Smooth muscle cell (in vitro differentiated cells): ENCODE results near the gene TSPY9. TPM values are rescaled to one million over a fixed set of nuclear protein-coding genes. Genes with fewer than 3 reads are reported as not detected.
"Not testable (repeated sequence)": the region's sequence is repeated elsewhere in the genome, so short reads cannot be mapped to it uniquely, and the experiment has no call there.

ENCODE experiments used
- DNase-seq: peaks from one replicate; lab custom pipeline; 2025; ENCODE audit not compliant: unreplicated experiment; lab: John Stamatoyannopoulos, UW
- H2AFZ ChIP-seq: fragments of 200-600 bp; sonication (generic); 2 replicates; pipeline ENCODE4 v1.6.0; 2016; ENCODE audit warnings: antibody characterized with exemption, low read depth, mild to moderate bottlenecking
- H3F3A ChIP-seq: fragments of 200-600 bp; sonication (generic); 2 replicates; pipeline ENCODE4 v1.6.0; 2017; ENCODE audit warnings: antibody characterized with exemption, low read depth
- H3K27ac ChIP-seq: fragments of 200-600 bp; sonication (generic); 2 replicates; pipeline ENCODE4 v1.5.1; 2016; ENCODE audit warnings: low read depth, mild to moderate bottlenecking
- H3K27me3 ChIP-seq: fragments of 200-600 bp; sonication (generic); 2 replicates; pipeline ENCODE4 v1.6.1; 2016; ENCODE audit warnings: low read depth, mild to moderate bottlenecking
- H3K36me3 ChIP-seq: fragments of 200-600 bp; sonication (generic); 2 replicates; pipeline ENCODE4 v1.5.1; 2016; ENCODE audit warnings: low read depth
- H3K4me1 ChIP-seq: fragments of 200-600 bp; sonication (generic); 2 replicates; pipeline ENCODE4 v1.5.1; 2016; ENCODE audit warnings: low read depth
- H3K4me2 ChIP-seq: fragments of 200-600 bp; sonication (generic); 2 replicates; pipeline ENCODE4 v1.6.0; 2016; ENCODE audit warnings: mild to moderate bottlenecking
- H3K4me3 ChIP-seq: fragments of 200-600 bp; sonication (generic); 2 replicates; pipeline ENCODE4 v1.5.1; 2016; ENCODE audit warnings: mild to moderate bottlenecking
- H3K79me2 ChIP-seq: fragments of 200-600 bp; sonication (generic); 2 replicates; pipeline ENCODE4 v1.6.0; 2016; ENCODE audit warnings: low read depth, mild to moderate bottlenecking
- H3K9ac ChIP-seq: fragments of 200-600 bp; sonication (generic); 2 replicates; pipeline ENCODE4 v1.6.0; 2016; ENCODE audit warnings: low read depth
- H3K9me3 ChIP-seq: fragments of 200-600 bp; sonication (generic); replicated peaks from 2 replicates; pipeline ENCODE4 v1.5.1; 2016; ENCODE audit warnings: low read depth
- H4K20me1 ChIP-seq: fragments of 200-600 bp; sonication (generic); 2 replicates; pipeline ENCODE4 v1.6.0; 2016; ENCODE audit warnings: low read depth
- WGBS: methylation state at CpG from one replicate; pipeline ENCODE4 v1.1.7; 2016; ENCODE audit warnings: low lambda C conversion rate; 5-methylcytosine and 5-hydroxymethylcytosine counted together
- polyA plus RNA-seq: library from polyadenylated mRNA; unstranded; fragments of >200 nt; fragmentation: Nextera tagmentation; extraction: Ambion mirVana; gene quantifications from 2 replicates; pipeline ENCODE4 v1.2.1, GENCODE V29; 2016
- total RNA-seq: library from RNA; depleted of rRNA; stranded (reverse); fragments of >200 nt; gene quantifications from 2 replicates; pipeline ENCODE4 v1.2.3, GENCODE V29; 2014

The TSPY9 gene
- not detected in 2 replicates for total RNA-seq
- polyA plus RNA-seq, result not detected in 2 replicates

GRCh38 chrY:9486967-9487366, at the start of gene TSPY9:
Gene TSPY9, plus strand, starts transcription at chrY:9487267. Its CDS starts 46 bp downstream, at chrY:9487313.
- DNase-seq, H3K27ac ChIP-seq, H4K20me1 ChIP-seq, H3K4me2 ChIP-seq, H3K36me3 ChIP-seq, H3K27me3 ChIP-seq, H3K4me3 ChIP-seq, H3F3A ChIP-seq, H2AFZ ChIP-seq, H3K9ac ChIP-seq, H3K9me3 ChIP-seq, H3K79me2 ChIP-seq, H3K4me1 ChIP-seq: not testable (repeated sequence)
- WGBS, result no CpG with 5 or more reads among the region's 26 CpGs

- H4K20me1 ChIP-seq, H3F3A ChIP-seq, H3K4me2 ChIP-seq, H3K4me1 ChIP-seq, H3K27ac ChIP-seq, H3K36me3 ChIP-seq, H3K27me3 ChIP-seq, H3K9me3 ChIP-seq, DNase-seq, H3K9ac ChIP-seq, H2AFZ ChIP-seq, H3K4me3 ChIP-seq, H3K79me2 ChIP-seq: not testable (repeated sequence)
- no CpG with 5 or more reads among the region's 25 CpGs for WGBS
Observed at GRCh38 chrY:9466655-9467054, 20.4 kb upstream of the TSPY9 start, which contains the start of gene TSPY1. Gene TSPY1, plus strand, starts transcription at chrY:9466955. Its CDS starts 46 bp downstream, at chrY:9467001.

GRCh38 chrY:9504396-9504795, 17.3 kb downstream of the TSPY9 start:
- not testable (repeated sequence) for H2AFZ ChIP-seq, H3K9me3 ChIP-seq, H3K9ac ChIP-seq, H3K27me3 ChIP-seq, H4K20me1 ChIP-seq, H3K27ac ChIP-seq, H3K79me2 ChIP-seq, H3K4me1 ChIP-seq, H3K36me3 ChIP-seq, H3F3A ChIP-seq, H3K4me3 ChIP-seq, H3K4me2 ChIP-seq, DNase-seq
- WGBS, result no CpG with 5 or more reads among the region's 6 CpGs

- no CpG with 5 or more reads among the region's 12 CpGs for WGBS
- H3K36me3 ChIP-seq, H3K9ac ChIP-seq, H3K79me2 ChIP-seq, H2AFZ ChIP-seq, H3K4me3 ChIP-seq, H3K4me2 ChIP-seq, H3K4me1 ChIP-seq, H3K27me3 ChIP-seq, DNase-seq, H3F3A ChIP-seq, H3K9me3 ChIP-seq, H3K27ac ChIP-seq, H4K20me1 ChIP-seq: not testable (repeated sequence)
Observed at GRCh38 chrY:9516287-9516686, 29.2 kb downstream of the TSPY9 start.

- not testable (repeated sequence) for H3K9ac ChIP-seq, H2AFZ ChIP-seq, H3F3A ChIP-seq, H3K36me3 ChIP-seq, H3K27ac ChIP-seq, H3K9me3 ChIP-seq, H3K4me2 ChIP-seq, H4K20me1 ChIP-seq, H3K27me3 ChIP-seq, H3K4me3 ChIP-seq, H3K4me1 ChIP-seq, DNase-seq, H3K79me2 ChIP-seq
- no CpG with 5 or more reads among the region's 26 CpGs for WGBS
Observed at GRCh38 chrY:9527580-9527979, 40.5 kb downstream of the TSPY9 start, which contains the start of gene TSPY10. Gene TSPY10, plus strand, starts transcription at chrY:9527880. Its CDS starts 46 bp downstream, at chrY:9527926.

Other genes with a start within 250 kb of the TSPY9 start
- not detected in 2 replicates for gene TSPY4, start 149.8 kb upstream of the TSPY9 start, total RNA-seq
- gene TSPY4, start 149.8 kb upstream of the TSPY9 start, polyA plus RNA-seq, result not detected in 2 replicates
- not detected in 2 replicates for gene TSPY8, start 129.5 kb upstream of the TSPY9 start, total RNA-seq
- gene TSPY8, start 129.5 kb upstream of the TSPY9 start, polyA plus RNA-seq, result not detected in 2 replicates
- not detected in 2 replicates for gene TSPY3, start 88.8 kb upstream of the TSPY9 start, total RNA-seq
- gene TSPY3, start 88.8 kb upstream of the TSPY9 start, polyA plus RNA-seq, result not detected in 2 replicates
- not detected in 2 replicates for gene TSPY1, start 20.3 kb upstream of the TSPY9 start, total RNA-seq
- not detected in 2 replicates for gene TSPY1, start 20.3 kb upstream of the TSPY9 start, polyA plus RNA-seq
- gene TSPY10, start 40.6 kb downstream of the TSPY9 start, total RNA-seq, result not detected in 2 replicates
- gene TSPY10, start 40.6 kb downstream of the TSPY9 start, polyA plus RNA-seq, result not detected in 2 replicates